Fibroblast of the aortic adventitia (primary cell): Measurements from ENCODE around the gene ZFHX3. TPM values are rescaled to one million over a fixed set of nuclear protein-coding genes. Genes with fewer than 3 reads are reported as not detected.

Experiments used
- DNase-seq: peaks from one replicate; pipeline ENCODE4 v3.0.0-alpha.2; 2010; ENCODE audit warnings: low read depth
- H3K4me3 ChIP-seq: 2 replicates; pipeline ENCODE4 v1.5.1; 2011; ENCODE audit warnings: low read depth, mild to moderate bottlenecking, control low read depth, low read length, moderate library complexity
- total RNA-seq: library from RNA; depleted of rRNA; stranded (reverse); fragments of >200 nt; gene quantifications from 2 replicates; pipeline ENCODE4 v1.2.3, GENCODE V29; 2012; ENCODE audit warnings: low replicate concordance
- TF ChIP-seq, protein P1 (sequence below): IDR thresholded peaks from 2 replicates; pipeline ENCODE4 v1.5.1; 2011; ENCODE audit warnings: mild to moderate bottlenecking, low read length, control low read depth, inconsistent platforms; ENCODE audit not compliant: insufficient read depth

Gene ZFHX3
- total RNA-seq, 1 donor: 8.1 TPM

DNA sequence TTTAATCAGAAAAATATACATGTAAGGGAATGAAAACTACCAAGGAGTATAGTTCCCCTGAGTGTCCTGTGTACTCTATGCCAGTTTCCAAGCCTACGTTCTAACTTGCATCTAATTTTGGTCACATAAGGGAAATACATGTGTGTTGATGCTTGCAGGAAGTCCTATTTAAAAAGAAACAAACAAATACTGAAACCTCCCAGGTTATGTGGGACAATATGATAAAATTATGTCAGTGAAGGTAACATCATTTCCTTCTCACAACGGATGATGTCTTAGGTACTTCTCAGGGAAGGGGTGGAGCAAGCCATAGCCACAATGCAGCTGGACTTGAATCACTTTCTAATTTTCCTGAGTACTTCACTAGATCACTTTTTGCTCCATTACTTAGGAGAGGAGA, 115.9 kb downstream of the ZFHX3 start:
- no peak for DNase-seq
- H3K4me3 ChIP-seq: no peak overlapping the region
- TF ChIP-seq, protein P1, sequence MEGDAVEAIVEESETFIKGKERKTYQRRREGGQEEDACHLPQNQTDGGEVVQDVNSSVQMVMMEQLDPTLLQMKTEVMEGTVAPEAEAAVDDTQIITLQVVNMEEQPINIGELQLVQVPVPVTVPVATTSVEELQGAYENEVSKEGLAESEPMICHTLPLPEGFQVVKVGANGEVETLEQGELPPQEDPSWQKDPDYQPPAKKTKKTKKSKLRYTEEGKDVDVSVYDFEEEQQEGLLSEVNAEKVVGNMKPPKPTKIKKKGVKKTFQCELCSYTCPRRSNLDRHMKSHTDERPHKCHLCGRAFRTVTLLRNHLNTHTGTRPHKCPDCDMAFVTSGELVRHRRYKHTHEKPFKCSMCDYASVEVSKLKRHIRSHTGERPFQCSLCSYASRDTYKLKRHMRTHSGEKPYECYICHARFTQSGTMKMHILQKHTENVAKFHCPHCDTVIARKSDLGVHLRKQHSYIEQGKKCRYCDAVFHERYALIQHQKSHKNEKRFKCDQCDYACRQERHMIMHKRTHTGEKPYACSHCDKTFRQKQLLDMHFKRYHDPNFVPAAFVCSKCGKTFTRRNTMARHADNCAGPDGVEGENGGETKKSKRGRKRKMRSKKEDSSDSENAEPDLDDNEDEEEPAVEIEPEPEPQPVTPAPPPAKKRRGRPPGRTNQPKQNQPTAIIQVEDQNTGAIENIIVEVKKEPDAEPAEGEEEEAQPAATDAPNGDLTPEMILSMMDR: no peak

DNA sequence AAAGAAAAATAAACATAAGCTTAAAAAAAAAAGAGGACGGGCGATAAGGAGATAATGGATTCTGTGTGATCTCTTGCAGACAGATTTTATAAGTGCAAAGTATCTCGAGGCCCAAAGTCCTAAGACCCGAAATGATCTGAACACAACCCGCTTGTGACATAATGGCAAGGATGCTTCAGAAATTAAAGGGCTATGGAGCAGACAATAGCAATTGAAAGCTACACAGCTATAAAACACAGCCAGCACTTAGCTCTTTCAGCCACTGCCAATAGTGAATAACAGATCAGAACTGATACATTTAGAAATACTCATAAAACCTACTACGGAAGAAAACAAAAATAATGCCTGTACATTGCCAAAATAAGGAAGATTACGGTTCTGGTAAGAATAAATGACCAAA, 117.5 kb downstream of the ZFHX3 start:
- TF ChIP-seq, protein P1: no peak
- DNase-seq: no peak
- no peak overlapping the region for H3K4me3 ChIP-seq

DNA sequence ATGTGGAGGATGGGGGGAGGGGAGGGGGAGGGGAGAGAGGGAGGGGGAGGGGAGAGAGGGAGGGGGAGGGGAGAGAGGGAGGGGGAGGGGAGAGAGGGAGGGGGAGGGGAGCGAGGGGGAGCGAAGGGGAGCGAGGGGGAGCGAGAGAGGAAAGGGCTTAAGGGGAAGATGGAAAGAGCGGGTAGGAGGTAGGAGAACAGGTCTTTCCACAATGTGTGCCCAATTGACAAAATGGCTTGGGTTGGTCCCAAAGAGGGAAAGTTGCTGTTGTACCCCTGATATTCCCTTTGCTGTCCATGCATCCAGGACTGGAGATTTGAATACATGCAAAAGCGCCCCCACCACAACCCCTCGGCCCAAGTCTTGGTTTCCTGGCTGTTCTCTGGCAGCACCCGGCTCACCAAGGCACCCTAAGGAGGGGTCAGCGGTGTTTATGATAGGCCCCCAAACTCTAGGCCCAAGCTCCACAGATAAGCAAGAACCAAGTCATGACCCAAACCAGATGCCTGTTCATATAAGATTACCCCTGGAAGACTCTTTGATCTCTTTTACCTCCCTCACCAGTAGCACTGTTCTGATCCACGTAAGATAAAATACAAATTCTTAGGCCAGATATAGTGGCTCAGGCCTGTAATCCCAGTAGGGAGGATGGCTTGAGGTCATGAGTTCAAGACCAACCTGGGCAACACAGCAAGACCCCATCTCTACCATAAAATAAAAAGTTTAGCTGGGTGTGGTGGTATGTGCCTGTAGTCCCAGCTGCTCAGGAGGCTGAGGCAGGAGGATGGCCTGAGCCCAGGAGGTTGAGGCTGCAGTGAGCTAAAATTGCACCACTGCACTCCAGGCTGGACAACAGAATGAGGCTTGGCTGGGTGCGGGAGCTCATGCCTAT, 119.6 kb downstream of the ZFHX3 start:
- no peak overlapping the region for H3K4me3 ChIP-seq
- DNase-seq: no peak
- TF ChIP-seq, protein P1: no peak

DNA sequence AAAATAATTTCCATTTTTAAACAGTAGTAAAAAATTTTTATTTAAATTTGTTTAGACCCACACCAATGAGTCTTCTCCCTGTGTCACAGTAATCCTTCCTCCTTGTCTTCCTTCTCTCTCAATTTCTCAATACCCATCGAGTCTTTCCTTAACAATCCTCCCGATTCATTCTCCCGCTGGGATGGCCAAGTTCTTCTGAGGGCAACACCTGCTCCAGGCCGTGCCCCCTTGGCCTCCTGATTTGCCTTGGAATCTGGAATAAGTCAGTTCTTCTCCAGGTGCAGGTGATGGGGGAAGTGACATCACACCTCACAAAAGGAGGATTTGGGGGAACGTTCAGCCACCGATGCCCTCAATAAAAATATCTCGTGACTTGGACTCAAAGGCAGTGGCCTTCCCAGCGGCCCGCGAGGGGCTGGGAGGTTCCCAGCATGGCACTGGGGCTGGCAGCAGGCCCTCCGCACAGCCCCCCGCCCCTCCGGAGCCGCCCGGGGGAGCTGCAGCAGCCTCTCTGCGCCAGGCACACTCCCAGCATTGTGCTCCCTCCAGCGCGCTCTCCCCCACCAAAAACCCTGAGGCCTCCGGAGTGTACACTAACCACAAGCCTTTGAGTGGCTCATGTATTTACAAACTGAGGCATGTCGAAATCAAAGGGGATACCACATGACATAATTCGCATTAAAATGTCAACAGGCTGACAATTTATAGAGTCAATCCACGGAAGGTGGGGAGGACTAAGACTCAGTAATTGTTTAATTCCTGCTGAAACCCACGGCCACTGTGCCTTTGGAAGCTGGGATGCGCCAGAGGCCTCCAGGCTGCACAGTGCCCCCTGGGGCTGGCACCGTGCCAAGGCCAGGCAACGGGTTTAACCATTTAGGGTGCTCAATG, 120.5 kb downstream of the ZFHX3 start:
- peak; percentile 16 for DNase-seq
- TF ChIP-seq, protein P1: no peak
- H3K4me3 ChIP-seq: no peak overlapping the region

DNA sequence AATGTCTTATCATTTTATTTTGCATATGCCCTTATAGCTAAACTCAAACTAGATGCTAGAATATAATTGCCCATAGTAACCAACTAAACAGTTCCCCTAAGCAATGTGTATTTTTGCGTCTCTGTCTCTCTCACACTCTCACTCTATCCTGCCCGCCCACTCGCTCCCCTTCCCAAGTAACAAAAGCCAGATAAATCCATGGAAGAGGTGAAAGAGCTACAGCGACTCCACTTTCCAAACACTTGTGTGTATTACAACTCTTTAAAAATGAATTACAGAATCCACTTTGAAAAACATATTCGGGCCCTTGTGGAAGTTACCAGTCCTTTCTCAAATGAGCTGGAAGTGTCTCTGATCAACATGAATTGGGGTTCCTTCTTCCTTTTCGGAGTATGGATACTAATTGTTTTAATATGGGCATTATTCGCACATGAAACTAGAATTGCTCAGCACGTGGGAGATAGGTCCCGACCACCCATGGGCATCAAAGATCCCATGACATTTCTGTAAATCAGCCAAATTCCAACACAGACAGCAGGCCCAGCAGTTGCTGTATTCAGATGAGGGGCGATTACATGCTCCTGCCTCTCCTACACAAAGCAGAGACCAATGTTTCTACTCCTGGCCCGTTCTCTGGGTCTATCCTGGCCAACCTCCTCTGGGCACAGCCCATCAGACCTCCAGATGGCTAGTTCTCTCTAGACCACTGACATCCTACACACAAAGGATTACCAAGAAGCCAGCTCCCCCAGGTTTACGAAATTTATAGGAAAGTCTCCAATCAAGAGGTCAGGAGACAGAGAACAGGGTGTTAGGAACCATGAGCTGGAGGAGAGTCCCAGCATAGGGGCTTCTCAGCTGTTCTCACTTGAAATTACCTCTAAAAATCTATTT, 121.5 kb downstream of the ZFHX3 start:
- TF ChIP-seq, protein P1: no peak
- DNase-seq: no peak
- H3K4me3 ChIP-seq: no peak overlapping the region

DNA sequence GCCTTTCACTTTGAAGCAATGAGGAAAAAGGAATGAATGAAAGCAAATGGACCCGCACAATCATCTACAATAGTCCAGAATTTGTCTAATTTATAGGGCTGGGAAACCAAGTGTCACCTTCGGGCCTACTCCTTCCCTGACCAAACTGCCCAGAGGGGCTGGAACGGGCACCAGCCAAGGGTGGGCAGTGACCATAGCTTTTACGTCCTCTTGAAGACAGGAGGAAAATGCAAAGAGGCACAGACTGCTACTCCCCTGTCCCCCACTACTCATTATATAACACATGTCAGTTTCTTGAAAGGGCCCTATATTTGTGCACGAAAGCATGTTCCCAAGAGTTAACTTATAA, 122.3 kb downstream of the ZFHX3 start:
- TF ChIP-seq, protein P1: no peak
- H3K4me3 ChIP-seq: no peak overlapping the region
- DNase-seq: no peak
